GM18909 (cell line): ENCODE measurements around the gene ORC5.
"Not testable (repeated sequence)": the region's sequence is repeated elsewhere in the genome, so short reads cannot be mapped to it uniquely, and the experiment has no call there.

Experiments
- ATAC-seq: cut with Tn5 transposase; IDR thresholded peaks from one replicate; pipeline ENCODE4 v1.9.1; 2021; ENCODE audit warnings: mild to moderate bottlenecking; ENCODE audit not compliant: unreplicated experiment, poor library complexity

ORC5 gene

GRCh38 chr7:104196161-104196560, 11.7 kb downstream of the ORC5 start:
- no peak for ATAC-seq

DNA sequence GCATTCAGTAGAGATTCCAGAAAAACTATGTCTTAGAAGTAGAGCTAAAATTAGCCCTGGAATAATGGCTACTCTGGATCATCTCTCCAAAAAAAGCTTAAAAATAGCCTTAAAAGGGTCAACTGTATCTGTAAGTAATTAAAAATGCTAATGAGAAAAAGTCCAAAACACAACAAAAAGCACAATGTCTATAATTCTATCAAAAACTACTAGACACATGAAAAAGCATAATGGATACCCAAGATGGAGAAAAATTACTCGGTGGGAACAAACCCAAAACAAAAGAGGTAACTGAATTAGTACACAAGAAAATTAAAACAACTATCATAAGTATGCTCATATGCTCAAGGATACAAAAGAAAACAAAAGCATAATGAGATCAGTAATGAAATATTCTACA, 15.4 kb downstream of the ORC5 start:
- no peak for ATAC-seq

GRCh38 chr7:104185346-104185745, 22.5 kb downstream of the ORC5 start:
- no peak for ATAC-seq

GRCh38 chr7:104179178-104179577, 28.6 kb downstream of the ORC5 start:
- ATAC-seq = no peak

DNA sequence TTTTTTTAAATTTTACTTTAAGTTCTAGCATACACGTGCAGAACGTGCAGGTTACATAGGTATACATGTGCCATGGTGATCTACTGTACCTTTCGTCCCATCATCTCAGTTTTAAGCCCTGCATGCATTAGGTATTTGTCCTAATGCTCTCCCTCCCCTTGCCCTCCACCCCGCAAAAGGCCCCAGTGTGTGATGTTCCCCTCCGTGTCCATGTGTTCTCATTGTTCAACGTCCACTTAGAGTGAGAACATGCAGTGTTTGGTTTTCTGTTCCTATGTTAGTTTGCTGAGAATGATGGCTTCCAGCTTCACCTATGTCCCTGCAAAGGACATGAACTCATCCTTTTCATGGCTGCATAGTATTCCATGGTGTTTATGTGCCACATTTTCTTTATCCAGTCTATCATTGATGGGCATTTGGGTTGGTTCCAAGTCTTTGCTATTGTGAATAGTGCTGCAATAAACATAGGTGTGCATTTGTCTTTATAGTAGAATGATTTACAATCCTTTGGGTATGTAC, 30.2 kb downstream of the ORC5 start:
- ATAC-seq = not testable (repeated sequence)

GRCh38 chr7:104176332-104176731, 31.5 kb downstream of the ORC5 start:
- no peak for ATAC-seq

DNA sequence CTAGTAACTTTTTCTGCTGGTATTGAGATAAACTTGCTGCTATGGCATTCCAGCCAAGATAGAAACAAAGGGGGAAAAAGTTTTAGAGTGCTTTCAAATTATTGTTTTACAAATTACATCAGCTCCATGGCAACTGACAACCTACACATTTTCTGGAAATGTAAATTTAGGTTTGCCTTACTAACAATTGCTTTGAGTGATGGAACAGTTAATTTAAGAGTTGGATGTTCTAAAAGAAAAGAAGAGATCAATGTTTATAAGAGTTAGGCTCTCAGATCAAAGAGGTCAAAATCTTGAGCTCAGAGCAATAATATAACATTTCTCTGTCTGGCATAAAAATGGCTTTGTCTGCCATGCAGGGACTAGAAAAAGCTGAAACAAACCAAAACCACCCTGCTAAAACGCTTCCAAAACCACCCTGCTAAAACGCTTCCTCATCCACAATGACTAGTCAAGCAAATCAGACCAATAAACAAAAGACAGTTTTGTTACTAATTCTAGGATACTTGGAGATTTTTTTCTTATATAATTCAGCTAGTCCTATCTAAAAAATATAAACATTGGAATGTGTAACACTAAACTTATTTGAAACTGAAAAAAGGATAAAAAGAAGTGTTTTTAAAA, 32.3 kb downstream of the ORC5 start:
- ATAC-seq = no peak

DNA sequence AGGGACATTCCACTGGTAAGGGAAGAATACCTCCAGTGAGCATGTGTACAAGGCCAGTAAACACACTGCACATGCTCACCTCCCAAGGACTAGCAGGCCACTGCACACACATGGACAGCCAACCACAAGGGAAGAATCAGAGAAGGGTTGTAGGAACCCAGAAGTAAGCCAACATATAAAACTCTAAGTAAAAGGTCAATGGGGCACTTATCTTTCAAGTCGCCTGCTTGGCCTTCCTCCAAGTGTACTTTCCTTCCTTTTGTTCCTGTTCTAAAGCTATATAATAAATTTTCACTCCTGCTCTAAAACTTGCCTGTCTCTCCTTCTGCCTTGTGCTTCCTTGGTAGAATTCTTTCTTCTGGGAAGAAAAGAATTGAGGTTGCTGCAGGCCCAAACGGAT, 33.0 kb downstream of the ORC5 start:
- ATAC-seq = no peak

GRCh38 chr7:104162081-104162480, 45.7 kb downstream of the ORC5 start:
- ATAC-seq = no peak

- no peak for ATAC-seq
Observed at GRCh38 chr7:104161244-104161643, 46.6 kb downstream of the ORC5 start.

- ATAC-seq = no peak
Observed at GRCh38 chr7:104160375-104160774, 47.4 kb downstream of the ORC5 start.

GRCh38 chr7:104156842-104157277, 51.0 kb downstream of the ORC5 start:
- no peak for ATAC-seq

DNA sequence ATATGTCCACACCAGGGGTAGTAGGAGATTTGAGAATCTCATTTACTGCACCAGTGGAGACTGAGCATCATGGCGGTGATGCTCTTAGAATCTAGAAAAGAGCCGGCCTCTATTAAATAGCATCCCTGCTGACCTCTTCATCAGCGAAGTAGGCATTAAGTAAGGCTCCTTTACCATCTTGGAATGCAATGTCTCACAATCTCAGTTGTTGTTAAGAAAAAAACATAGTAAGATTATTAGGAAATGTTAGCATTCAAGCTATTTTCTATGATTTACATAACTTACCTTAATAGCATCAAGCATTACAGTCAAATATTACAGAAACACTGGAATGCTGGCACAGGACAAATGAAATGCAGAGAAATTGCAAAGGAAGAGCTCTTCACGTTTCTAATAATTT, 54.5 kb downstream of the ORC5 start:
- no peak for ATAC-seq

DNA sequence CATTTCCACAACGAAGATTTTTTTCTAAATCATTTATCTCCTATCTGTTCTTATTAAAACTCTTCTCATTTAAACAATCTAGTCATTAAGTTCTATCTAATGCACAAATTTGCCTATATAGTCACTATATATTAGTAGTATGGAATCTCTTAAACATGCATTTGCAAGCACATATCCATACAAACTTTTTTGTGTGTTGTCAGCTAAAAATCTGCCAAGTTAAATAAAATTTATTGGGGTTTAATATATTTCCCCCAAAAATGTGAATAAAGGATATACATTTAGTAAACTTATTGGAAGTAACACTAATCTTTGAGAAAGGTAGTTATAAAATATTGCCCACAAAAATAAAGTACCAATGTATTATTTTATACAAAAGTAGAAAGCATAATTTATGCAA, 55.3 kb downstream of the ORC5 start:
- no peak for ATAC-seq

- no peak for ATAC-seq
Observed at GRCh38 chr7:104150470-104150869, 57.3 kb downstream of the ORC5 start.

- ATAC-seq = no peak
Observed at GRCh38 chr7:104149822-104150221, 58.0 kb downstream of the ORC5 start.

GRCh38 chr7:104142147-104142546, 65.7 kb downstream of the ORC5 start:
- ATAC-seq = no peak

DNA sequence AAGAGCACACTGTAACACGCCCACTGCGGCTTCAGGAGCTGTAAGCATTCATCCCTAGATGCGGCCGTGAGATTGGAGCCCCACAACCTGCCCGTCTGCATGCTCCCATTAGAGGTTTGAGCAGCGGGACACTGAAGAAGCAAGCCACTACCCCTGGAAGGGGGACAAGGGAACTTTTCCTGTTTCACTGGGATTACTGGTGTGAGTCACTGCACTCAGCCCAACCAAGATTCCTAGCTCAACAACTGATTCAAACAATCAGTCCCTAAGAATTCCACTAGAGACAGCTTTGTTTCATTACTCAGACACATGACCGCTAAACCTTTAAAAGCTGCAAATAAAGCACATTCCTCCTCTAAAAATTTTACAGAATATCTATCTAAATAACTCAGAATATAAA, 69.8 kb downstream of the ORC5 start:
- ATAC-seq = no peak

GRCh38 chr7:104137511-104137910, 70.3 kb downstream of the ORC5 start:
- ATAC-seq = no peak

GRCh38 chr7:104136981-104137380, 70.8 kb downstream of the ORC5 start:
- ATAC-seq = no peak

DNA sequence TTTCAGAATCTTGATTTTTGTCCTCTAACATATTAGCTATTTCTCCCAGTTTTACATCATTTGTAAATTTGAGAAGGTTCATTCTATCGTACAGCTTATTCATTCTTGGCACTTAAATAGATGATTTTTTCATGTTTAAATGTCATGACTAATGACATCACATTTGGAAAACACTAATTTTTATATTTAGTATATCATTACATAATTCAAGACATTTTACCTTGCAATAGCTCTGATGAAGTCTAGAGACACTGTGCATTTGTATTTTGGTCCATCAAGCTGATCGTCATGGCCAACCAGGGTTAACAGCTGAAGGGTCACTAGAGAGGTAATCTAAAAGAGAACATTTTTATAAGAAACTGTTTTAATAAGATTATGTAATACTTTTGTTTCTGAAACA, 71.3 kb downstream of the ORC5 start:
- ATAC-seq = no peak

DNA sequence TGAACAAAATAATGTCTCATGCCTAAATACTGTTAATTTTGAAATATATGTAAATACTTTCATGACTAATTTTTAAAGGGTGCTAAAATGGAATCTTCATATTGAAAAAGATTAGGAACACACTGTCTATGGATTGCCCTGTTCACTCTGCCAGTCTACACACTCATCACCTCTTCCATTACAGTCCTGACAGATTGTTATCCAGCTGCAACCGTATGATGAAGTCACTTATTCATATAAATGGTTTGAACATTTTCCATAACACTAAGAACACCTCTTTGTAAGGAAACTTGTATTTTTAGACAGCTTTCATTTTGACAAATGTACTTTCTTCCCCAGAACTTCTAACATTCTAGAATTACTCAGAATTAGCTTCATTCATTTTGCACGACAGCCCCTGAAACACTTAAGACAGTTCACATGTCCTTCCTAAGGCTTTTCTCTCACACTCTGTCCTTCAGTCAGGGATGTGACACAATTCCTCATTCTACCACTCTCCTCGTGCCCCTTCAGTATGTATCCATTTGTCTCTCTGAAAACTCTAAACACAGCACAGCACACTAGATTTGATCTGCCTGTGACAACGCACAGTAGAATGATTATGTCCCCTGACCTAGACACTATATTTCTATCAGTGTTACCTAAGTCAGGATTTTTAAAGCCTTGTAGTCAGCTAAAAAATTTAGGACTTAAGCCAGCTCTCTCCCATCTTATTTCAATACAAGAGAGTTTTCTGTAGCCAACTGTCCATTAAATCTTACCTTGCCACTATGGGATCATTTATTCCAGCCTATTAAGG, 71.9 kb downstream of the ORC5 start:
- no peak for ATAC-seq
